Ishikawa (cell line): Measurements from ENCODE around the gene RPTOR.
A peak's percentile ranks its signal among the peaks of the same experiment; 100 is the strongest.

ENCODE experiments used
- CEBPB ChIP-seq: IDR thresholded peaks from 2 replicates; pipeline ENCODE4 v1.6.1; 2012
- CREB1 ChIP-seq: IDR thresholded peaks from 2 replicates; pipeline ENCODE4 v1.6.1; 2012; ENCODE audit warnings: low read depth
- EGR1 ChIP-seq: IDR thresholded peaks from 2 replicates; pipeline ENCODE4 v1.6.1; 2012
- EP300 ChIP-seq: IDR thresholded peaks from 2 replicates; pipeline ENCODE4 v1.6.1; 2012; ENCODE audit warnings: borderline replicate concordance
- FOXM1 ChIP-seq: IDR thresholded peaks from 2 replicates; pipeline ENCODE4 v1.6.1; 2012; ENCODE audit warnings: low read depth, borderline replicate concordance
- NFIC ChIP-seq: IDR thresholded peaks from 2 replicates; pipeline ENCODE4 v1.6.1; 2012
- RAD21 ChIP-seq: IDR thresholded peaks from 2 replicates; pipeline ENCODE4 v1.6.1; 2012; ENCODE audit warnings: low read depth
- REST ChIP-seq: IDR thresholded peaks from 2 replicates; pipeline ENCODE4 v1.6.1; 2012; ENCODE audit warnings: low read depth, mild to moderate bottlenecking
- TAF1 ChIP-seq: IDR thresholded peaks from 2 replicates; pipeline ENCODE4 v1.6.1; 2012; ENCODE audit warnings: low read depth, mild to moderate bottlenecking
- TCF12 ChIP-seq: IDR thresholded peaks from 2 replicates; pipeline ENCODE4 v1.6.1; 2012; ENCODE audit warnings: low read depth
- TEAD4 ChIP-seq: IDR thresholded peaks from 2 replicates; pipeline ENCODE4 v1.6.1; 2012
- YY1 ChIP-seq: IDR thresholded peaks from 2 replicates; pipeline ENCODE4 v1.6.1; 2012; ENCODE audit warnings: low read depth
- ZBTB7A ChIP-seq: IDR thresholded peaks from 2 replicates; pipeline ENCODE4 v1.6.1; 2012; ENCODE audit warnings: low read depth
- TF ChIP-seq, protein P1 (sequence below): IDR thresholded peaks from 2 replicates; pipeline ENCODE4 v1.6.1; 2012
- TF ChIP-seq, protein P2 (sequence below): IDR thresholded peaks from 2 replicates; pipeline ENCODE4 v1.6.1; 2012

Gene RPTOR

GRCh38 chr17:80569924-80570323 is 25.3 kb downstream of the RPTOR start:
- TF ChIP-seq CEBPB (no peak), CREB1 (no peak), EGR1 (no peak), FOXM1 (no peak), NFIC (no peak)
- TF ChIP-seq, protein P1, sequence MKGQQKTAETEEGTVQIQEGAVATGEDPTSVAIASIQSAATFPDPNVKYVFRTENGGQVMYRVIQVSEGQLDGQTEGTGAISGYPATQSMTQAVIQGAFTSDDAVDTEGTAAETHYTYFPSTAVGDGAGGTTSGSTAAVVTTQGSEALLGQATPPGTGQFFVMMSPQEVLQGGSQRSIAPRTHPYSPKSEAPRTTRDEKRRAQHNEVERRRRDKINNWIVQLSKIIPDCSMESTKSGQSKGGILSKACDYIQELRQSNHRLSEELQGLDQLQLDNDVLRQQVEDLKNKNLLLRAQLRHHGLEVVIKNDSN = no peak
- TF ChIP-seq, protein P2, sequence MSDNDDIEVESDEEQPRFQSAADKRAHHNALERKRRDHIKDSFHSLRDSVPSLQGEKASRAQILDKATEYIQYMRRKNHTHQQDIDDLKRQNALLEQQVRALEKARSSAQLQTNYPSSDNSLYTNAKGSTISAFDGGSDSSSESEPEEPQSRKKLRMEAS = no peak

DNA sequence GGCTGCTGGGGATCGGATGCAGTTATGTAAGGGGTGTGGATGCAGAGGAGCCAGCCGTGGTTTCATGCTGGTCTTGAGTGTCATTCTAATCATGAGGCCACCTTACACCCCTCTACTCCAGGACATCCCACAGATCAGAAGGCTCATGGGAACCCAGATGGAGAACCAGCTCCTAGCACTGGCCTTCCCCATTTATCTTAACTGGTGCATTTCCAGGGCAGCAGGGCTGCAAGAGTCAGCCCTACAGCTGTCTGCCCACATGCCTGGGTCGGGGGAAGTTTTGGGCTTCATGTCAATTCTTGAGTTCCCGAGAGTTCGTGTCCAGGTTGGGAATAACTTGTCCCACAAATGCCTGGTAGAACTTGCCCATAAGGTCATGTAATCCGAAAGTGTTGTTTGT is 29.1 kb downstream of the RPTOR start:
- TF ChIP-seq, protein P2 = no peak
- no peak for TF ChIP-seq EP300
- no peak for TF ChIP-seq TCF12
- TF ChIP-seq, protein P1 = no peak
- TF ChIP-seq FOXM1 = no peak
- no peak for TF ChIP-seq YY1
- no peak for TF ChIP-seq NFIC
- TF ChIP-seq ZBTB7A = no peak
- TF ChIP-seq CEBPB = no peak
- no peak for TF ChIP-seq RAD21
- TF ChIP-seq TAF1 = no peak
- TF ChIP-seq EGR1 = no peak
- no peak for TF ChIP-seq CREB1
- TF ChIP-seq REST = no peak
- TF ChIP-seq TEAD4 = no peak

- TF ChIP-seq RAD21 = no peak
- TF ChIP-seq NFIC = no peak
- TF ChIP-seq REST = no peak
- TF ChIP-seq FOXM1 = no peak
- no peak for TF ChIP-seq EGR1
Observed at GRCh38 chr17:80574496-80574895, 29.9 kb downstream of the RPTOR start.

DNA sequence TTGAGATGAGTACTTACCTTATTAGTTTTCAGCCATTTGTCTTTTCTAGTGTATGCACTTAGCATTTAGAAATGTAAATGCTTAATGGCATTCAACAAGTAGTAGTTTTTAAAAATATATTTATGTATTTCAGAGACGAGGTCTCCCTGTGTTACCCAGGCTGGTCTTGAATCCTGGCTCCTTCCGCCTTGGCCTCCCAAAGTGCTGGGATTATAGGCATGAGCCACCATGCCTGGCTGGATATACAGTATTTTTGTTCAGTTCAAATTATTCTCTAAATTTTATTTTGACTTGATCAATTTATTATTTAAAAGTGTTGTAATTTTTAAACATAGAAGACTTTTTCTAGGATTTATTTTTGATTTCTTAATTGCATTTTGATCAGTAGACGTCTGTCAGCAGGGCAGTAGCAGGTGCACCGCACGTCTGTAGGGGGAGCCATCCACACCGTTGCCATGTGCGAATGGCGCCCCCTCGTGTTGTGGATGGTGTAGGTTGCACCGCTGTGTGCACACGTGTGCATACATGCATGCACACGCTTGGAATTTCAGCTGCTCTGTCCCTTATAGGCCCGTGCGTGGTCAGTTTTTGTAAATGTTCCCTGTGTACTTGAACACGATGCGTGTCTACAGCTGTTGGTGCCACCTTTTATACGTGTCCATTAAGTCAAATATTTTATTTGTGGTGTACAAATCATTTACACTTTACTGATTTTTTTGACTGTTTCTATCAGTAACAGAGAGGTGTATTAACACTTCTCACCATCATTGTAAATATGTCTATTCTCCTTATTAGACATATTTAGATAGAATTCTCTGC is 30.6 kb downstream of the RPTOR start:
- TF ChIP-seq, protein P1 = peak; percentile 75
- TF ChIP-seq EGR1 = no peak
- TF ChIP-seq TEAD4 = peak; percentile 71
- TF ChIP-seq RAD21 = peak; percentile 95
- TF ChIP-seq EP300 = no peak
- TF ChIP-seq TAF1 = no peak
- TF ChIP-seq NFIC = no peak
- TF ChIP-seq REST = no peak
- TF ChIP-seq CEBPB = no peak
- no peak for TF ChIP-seq ZBTB7A
- TF ChIP-seq, protein P2 = peak; percentile 93
- peak; percentile 58; the same call in 1 of the 2 replicates for TF ChIP-seq YY1
- peak; percentile 37; the same call in 1 of the 2 replicates for TF ChIP-seq TCF12
- TF ChIP-seq FOXM1 = no peak
- TF ChIP-seq CREB1 = 0 out of 2 replicates have a peak, but pooled peaks have one; percentile 23
